ENCODE data around the gene CCDC33.

CCDC33 gene

GRCh38 chr15:74289671-74290070, 53.5 kb downstream of the CCDC33 start:
- Mint-ChIP-seq H3K36me3 (no peaks in the 10 kb centered on the region), H3K27ac (no peak overlapping the region), H3K4me3 (no peak overlapping the region), H3K27me3 (peaks cover 23% of the 10 kb centered on the region), H3K9me3 (peaks cover 1% of the 10 kb centered on the region), H3K4me1 (peaks cover 3% of the 10 kb centered on the region)
- DNase-seq (ENCODE audit: low spot score in 2 of 2) (no peak), ATAC-seq (ENCODE audit: low read depth) (no peak)

- ATAC-seq (ENCODE audit: low read depth): no peak
- H3K27ac Mint-ChIP-seq: no peak overlapping the region
- no peaks in the 10 kb centered on the region for H3K36me3 Mint-ChIP-seq
Measured at GRCh38 chr15:74290645-74291044, 54.5 kb downstream of the CCDC33 start.

GRCh38 chr15:74291101-74292071, 55.3 kb downstream of the CCDC33 start:
- Mint-ChIP-seq H3K9me3 (peaks cover 1% of the 10 kb centered on the region), H3K27me3 (peaks cover 24% of the 10 kb centered on the region), H3K4me3 (no peak overlapping the region), H3K27ac (no peak overlapping the region), H3K4me1 (peaks cover 3% of the 10 kb centered on the region), H3K36me3 (no peaks in the 10 kb centered on the region)
- peak; percentile 66 for ATAC-seq (ENCODE audit: low read depth)
- peak; percentile 45 to 57 for DNase-seq (ENCODE audit: low spot score in 2 of 2)

More at GRCh38 chr15:74290645-74291044, 54.5 kb downstream of the CCDC33 start:
- DNase-seq (ENCODE audit: low spot score in 2 of 2): no peak
- Mint-ChIP-seq H3K9me3 (peaks cover 1% of the 10 kb centered on the region), H3K4me1 (peaks cover 3% of the 10 kb centered on the region), H3K4me3 (no peak overlapping the region), H3K27me3 (peaks cover 25% of the 10 kb centered on the region)

GRCh38 chr15:74293021-74293810, 57.1 kb downstream of the CCDC33 start:
- Mint-ChIP-seq H3K4me1 (peaks cover 3% of the 10 kb centered on the region), H3K9me3 (peaks cover 1% of the 10 kb centered on the region), H3K27ac (no peak overlapping the region), H3K36me3 (no peaks in the 10 kb centered on the region), H3K4me3 (no peak overlapping the region), H3K27me3 (peaks cover 20% of the 10 kb centered on the region)
- ATAC-seq (ENCODE audit: low read depth): no peak
- no peak for DNase-seq (ENCODE audit: low spot score in 2 of 2)

- Mint-ChIP-seq H3K27ac (no peak overlapping the region), H3K4me1 (peaks cover 3% of the 10 kb centered on the region), H3K9me3 (peaks cover 1% of the 10 kb centered on the region), H3K27me3 (peaks cover 20% of the 10 kb centered on the region), H3K36me3 (no peaks in the 10 kb centered on the region), H3K4me3 (no peak overlapping the region)
- ATAC-seq (ENCODE audit: low read depth) (no peak), DNase-seq (ENCODE audit: low spot score in 2 of 2) (no peak)
Measured at GRCh38 chr15:74294010-74294409, 57.9 kb downstream of the CCDC33 start.

- no peak overlapping the region for H3K4me3 Mint-ChIP-seq
- H3K27me3 Mint-ChIP-seq: peaks cover 24% of the 10 kb centered on the region
- no peak overlapping the region for H3K27ac Mint-ChIP-seq
- H3K4me1 Mint-ChIP-seq: peaks cover 3% of the 10 kb centered on the region
- DNase-seq (ENCODE audit: low spot score in 2 of 2): no peak
- no peaks in the 10 kb centered on the region for H3K36me3 Mint-ChIP-seq
- ATAC-seq (ENCODE audit: low read depth): no peak
- no peaks in the 10 kb centered on the region for H3K9me3 Mint-ChIP-seq
Measured at GRCh38 chr15:74295800-74296199, 59.7 kb downstream of the CCDC33 start.

- no peak overlapping the region for H3K4me3 Mint-ChIP-seq
- no peak overlapping the region for H3K27ac Mint-ChIP-seq
- ATAC-seq (ENCODE audit: low read depth) (no peak), DNase-seq (ENCODE audit: low spot score in 2 of 2) (no peak)
- H3K27me3 Mint-ChIP-seq: peaks cover 27% of the 10 kb centered on the region
- peaks cover 2% of the 10 kb centered on the region for H3K4me1 Mint-ChIP-seq
- H3K9me3 Mint-ChIP-seq: no peaks in the 10 kb centered on the region
- H3K36me3 Mint-ChIP-seq: no peaks in the 10 kb centered on the region
Measured at GRCh38 chr15:74297887-74298286, 61.8 kb downstream of the CCDC33 start.

- DNase-seq (ENCODE audit: low spot score in 2 of 2): no peak
- Mint-ChIP-seq H3K36me3 (no peaks in the 10 kb centered on the region), H3K27me3 (peaks cover 25% of the 10 kb centered on the region), H3K27ac (no peak overlapping the region), H3K4me3 (no peak overlapping the region), H3K9me3 (no peaks in the 10 kb centered on the region), H3K4me1 (peaks cover 2% of the 10 kb centered on the region)
- ATAC-seq (ENCODE audit: low read depth): no peak
Measured at GRCh38 chr15:74300057-74300795, 64.1 kb downstream of the CCDC33 start.

- DNase-seq (ENCODE audit: low spot score in 2 of 2) (no peak), ATAC-seq (ENCODE audit: low read depth) (no peak)
- Mint-ChIP-seq H3K27ac (no peak overlapping the region), H3K9me3 (no peaks in the 10 kb centered on the region), H3K36me3 (no peaks in the 10 kb centered on the region), H3K4me3 (no peak overlapping the region), H3K4me1 (peaks cover 2% of the 10 kb centered on the region), H3K27me3 (peaks cover 34% of the 10 kb centered on the region)
Measured at GRCh38 chr15:74301583-74302361, 65.6 kb downstream of the CCDC33 start.

GRCh38 chr15:74302821-74303359, 66.8 kb downstream of the CCDC33 start:
- H3K36me3 Mint-ChIP-seq: no peaks in the 10 kb centered on the region
- ATAC-seq (ENCODE audit: low read depth) (no peak), DNase-seq (ENCODE audit: low spot score in 2 of 2) (peak in 1 of 2 donors; percentile 33)
- H3K9me3 Mint-ChIP-seq: no peaks in the 10 kb centered on the region
- peaks cover 41% of the 10 kb centered on the region for H3K27me3 Mint-ChIP-seq
- no peak overlapping the region for H3K27ac Mint-ChIP-seq
- H3K4me1 Mint-ChIP-seq: peaks cover 2% of the 10 kb centered on the region
- no peak overlapping the region for H3K4me3 Mint-ChIP-seq

GRCh38 chr15:74303741-74304309, 67.7 kb downstream of the CCDC33 start:
- H3K27me3 Mint-ChIP-seq: peaks cover 44% of the 10 kb centered on the region
- H3K4me1 Mint-ChIP-seq: peaks cover 2% of the 10 kb centered on the region
- no peak overlapping the region for H3K27ac Mint-ChIP-seq
- H3K36me3 Mint-ChIP-seq: no peaks in the 10 kb centered on the region
- ATAC-seq (ENCODE audit: low read depth): no peak
- DNase-seq (ENCODE audit: low spot score in 2 of 2): no peak
- no peak overlapping the region for H3K4me3 Mint-ChIP-seq
- no peaks in the 10 kb centered on the region for H3K9me3 Mint-ChIP-seq

GRCh38 chr15:74304431-74304830, 68.3 kb downstream of the CCDC33 start:
- Mint-ChIP-seq H3K9me3 (no peaks in the 10 kb centered on the region), H3K27me3 (peaks cover 47% of the 10 kb centered on the region), H3K4me3 (no peak overlapping the region), H3K36me3 (no peaks in the 10 kb centered on the region), H3K4me1 (peaks cover 2% of the 10 kb centered on the region), H3K27ac (no peak overlapping the region)
- ATAC-seq (ENCODE audit: low read depth) (no peak), DNase-seq (ENCODE audit: low spot score in 2 of 2) (no peak)

GRCh38 chr15:74305687-74306086, 69.6 kb downstream of the CCDC33 start:
- no peaks in the 10 kb centered on the region for H3K9me3 Mint-ChIP-seq
- no peaks in the 10 kb centered on the region for H3K36me3 Mint-ChIP-seq
- peaks cover 2% of the 10 kb centered on the region for H3K4me1 Mint-ChIP-seq
- H3K27me3 Mint-ChIP-seq: peaks cover 42% of the 10 kb centered on the region
- ATAC-seq (ENCODE audit: low read depth) (no peak), DNase-seq (ENCODE audit: low spot score in 2 of 2) (no peak)
- no peak overlapping the region for H3K4me3 Mint-ChIP-seq
- H3K27ac Mint-ChIP-seq: no peak overlapping the region

All from memory B cell (primary cell).